Measurements from ENCODE around the gene TMEM219. TPM values are rescaled to one million over a fixed set of nuclear protein-coding genes. Genes with fewer than 3 reads are reported as not detected.

TMEM219 gene
- total and polyA plus RNA-seq, 2 of the 8 experiments (the other 6 are each of a cell fraction or from before 2014, with no cell fraction given): 60.2 to 116 TPM

DNA sequence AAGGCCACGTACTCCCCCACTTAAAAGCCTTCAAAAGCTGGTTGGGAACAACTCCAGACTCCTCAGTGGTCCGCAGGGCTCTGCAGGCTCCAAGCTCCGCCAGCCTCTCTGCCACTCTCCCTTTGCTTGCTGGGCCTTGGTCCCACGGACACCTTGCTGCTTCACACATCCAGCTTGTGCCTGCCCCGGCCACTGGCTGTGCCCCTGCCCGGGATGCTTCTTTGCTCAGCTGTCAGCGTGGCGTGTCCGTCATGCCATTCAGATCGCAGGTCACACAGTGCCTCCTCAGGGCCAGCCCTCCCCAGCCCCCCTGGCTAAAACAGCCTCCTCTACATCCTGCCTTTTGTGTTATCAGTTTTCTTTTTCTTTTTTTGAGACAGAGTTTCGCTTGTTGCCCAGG is 49.8 kb upstream of the TMEM219 start (continued):
- TF ChIP-seq, protein P1, sequence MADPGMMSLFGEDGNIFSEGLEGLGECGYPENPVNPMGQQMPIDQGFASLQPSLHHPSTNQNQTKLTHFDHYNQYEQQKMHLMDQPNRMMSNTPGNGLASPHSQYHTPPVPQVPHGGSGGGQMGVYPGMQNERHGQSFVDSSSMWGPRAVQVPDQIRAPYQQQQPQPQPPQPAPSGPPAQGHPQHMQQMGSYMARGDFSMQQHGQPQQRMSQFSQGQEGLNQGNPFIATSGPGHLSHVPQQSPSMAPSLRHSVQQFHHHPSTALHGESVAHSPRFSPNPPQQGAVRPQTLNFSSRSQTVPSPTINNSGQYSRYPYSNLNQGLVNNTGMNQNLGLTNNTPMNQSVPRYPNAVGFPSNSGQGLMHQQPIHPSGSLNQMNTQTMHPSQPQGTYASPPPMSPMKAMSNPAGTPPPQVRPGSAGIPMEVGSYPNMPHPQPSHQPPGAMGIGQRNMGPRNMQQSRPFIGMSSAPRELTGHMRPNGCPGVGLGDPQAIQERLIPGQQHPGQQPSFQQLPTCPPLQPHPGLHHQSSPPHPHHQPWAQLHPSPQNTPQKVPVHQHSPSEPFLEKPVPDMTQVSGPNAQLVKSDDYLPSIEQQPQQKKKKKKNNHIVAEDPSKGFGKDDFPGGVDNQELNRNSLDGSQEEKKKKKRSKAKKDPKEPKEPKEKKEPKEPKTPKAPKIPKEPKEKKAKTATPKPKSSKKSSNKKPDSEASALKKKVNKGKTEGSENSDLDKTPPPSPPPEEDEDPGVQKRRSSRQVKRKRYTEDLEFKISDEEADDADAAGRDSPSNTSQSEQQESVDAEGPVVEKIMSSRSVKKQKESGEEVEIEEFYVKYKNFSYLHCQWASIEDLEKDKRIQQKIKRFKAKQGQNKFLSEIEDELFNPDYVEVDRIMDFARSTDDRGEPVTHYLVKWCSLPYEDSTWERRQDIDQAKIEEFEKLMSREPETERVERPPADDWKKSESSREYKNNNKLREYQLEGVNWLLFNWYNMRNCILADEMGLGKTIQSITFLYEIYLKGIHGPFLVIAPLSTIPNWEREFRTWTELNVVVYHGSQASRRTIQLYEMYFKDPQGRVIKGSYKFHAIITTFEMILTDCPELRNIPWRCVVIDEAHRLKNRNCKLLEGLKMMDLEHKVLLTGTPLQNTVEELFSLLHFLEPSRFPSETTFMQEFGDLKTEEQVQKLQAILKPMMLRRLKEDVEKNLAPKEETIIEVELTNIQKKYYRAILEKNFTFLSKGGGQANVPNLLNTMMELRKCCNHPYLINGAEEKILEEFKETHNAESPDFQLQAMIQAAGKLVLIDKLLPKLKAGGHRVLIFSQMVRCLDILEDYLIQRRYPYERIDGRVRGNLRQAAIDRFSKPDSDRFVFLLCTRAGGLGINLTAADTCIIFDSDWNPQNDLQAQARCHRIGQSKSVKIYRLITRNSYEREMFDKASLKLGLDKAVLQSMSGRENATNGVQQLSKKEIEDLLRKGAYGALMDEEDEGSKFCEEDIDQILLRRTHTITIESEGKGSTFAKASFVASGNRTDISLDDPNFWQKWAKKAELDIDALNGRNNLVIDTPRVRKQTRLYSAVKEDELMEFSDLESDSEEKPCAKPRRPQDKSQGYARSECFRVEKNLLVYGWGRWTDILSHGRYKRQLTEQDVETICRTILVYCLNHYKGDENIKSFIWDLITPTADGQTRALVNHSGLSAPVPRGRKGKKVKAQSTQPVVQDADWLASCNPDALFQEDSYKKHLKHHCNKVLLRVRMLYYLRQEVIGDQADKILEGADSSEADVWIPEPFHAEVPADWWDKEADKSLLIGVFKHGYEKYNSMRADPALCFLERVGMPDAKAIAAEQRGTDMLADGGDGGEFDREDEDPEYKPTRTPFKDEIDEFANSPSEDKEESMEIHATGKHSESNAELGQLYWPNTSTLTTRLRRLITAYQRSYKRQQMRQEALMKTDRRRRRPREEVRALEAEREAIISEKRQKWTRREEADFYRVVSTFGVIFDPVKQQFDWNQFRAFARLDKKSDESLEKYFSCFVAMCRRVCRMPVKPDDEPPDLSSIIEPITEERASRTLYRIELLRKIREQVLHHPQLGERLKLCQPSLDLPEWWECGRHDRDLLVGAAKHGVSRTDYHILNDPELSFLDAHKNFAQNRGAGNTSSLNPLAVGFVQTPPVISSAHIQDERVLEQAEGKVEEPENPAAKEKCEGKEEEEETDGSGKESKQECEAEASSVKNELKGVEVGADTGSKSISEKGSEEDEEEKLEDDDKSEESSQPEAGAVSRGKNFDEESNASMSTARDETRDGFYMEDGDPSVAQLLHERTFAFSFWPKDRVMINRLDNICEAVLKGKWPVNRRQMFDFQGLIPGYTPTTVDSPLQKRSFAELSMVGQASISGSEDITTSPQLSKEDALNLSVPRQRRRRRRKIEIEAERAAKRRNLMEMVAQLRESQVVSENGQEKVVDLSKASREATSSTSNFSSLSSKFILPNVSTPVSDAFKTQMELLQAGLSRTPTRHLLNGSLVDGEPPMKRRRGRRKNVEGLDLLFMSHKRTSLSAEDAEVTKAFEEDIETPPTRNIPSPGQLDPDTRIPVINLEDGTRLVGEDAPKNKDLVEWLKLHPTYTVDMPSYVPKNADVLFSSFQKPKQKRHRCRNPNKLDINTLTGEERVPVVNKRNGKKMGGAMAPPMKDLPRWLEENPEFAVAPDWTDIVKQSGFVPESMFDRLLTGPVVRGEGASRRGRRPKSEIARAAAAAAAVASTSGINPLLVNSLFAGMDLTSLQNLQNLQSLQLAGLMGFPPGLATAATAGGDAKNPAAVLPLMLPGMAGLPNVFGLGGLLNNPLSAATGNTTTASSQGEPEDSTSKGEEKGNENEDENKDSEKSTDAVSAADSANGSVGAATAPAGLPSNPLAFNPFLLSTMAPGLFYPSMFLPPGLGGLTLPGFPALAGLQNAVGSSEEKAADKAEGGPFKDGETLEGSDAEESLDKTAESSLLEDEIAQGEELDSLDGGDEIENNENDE (IDR thresholded peaks at IDR 0.05; ENCODE audit: insufficient replicate concordance, low read length): no peak
- TF ChIP-seq NRF1 (IDR thresholded peaks at IDR 0.05; ENCODE audit: low read depth, low read length) (no peak), BACH1 (IDR thresholded peaks at IDR 0.05; ENCODE audit: low read length) (no peak), SP1 (IDR thresholded peaks at IDR 0.05; ENCODE audit: low read depth, low read length) (no peak), BRCA1 (IDR thresholded peaks at IDR 0.05; ENCODE audit: low read depth, low read length) (no peak), EP300 (IDR thresholded peaks at IDR 0.05; ENCODE audit: borderline replicate concordance in 1 of 2, low read depth in 2 of 2, low read length in 2 of 2) (no peak), TCF12 (IDR thresholded peaks at IDR 0.05; ENCODE audit: low read depth, low read length) (no peak), KDM4A (IDR thresholded peaks at IDR 0.05; ENCODE audit: low read depth, low read length, severe bottlenecking) (no peak), HDAC2 (IDR thresholded peaks at IDR 0.05; ENCODE audit: borderline replicate concordance in 1 of 2, low read depth in 2 of 2, low read length in 2 of 2) (no peak)

Measured in H1 (cell line).